Psoas muscle (tissue), 8 donors: ENCODE data around the gene SIGLEC1. TPM values are rescaled to one million over a fixed set of nuclear protein-coding genes. Genes with fewer than 3 reads are reported as not detected.

Experiments used
- ATAC-seq, 4 donors: fragments of 200-7000 bp; cut with Tn5 transposase; one replicate each; pipeline ENCODE4 v1.9.1; 2020; ENCODE audit warnings: moderate library complexity in 3 of 4, mild to moderate bottlenecking in 2 of 4
- DNase-seq, 2 donors: peaks; one replicate each; pipeline ENCODE4 v3.0.0-alpha.2; 2020
- H3K27ac ChIP-seq: fragments of 200-600 bp; one replicate; pipeline ENCODE4 v1.8.0; 2022
- H3K27me3 ChIP-seq, 3 donors: fragments of 200-600 bp in 1 of 3; one replicate each; pipeline versions ENCODE4 v1.6.1 to v1.8.0; 2013 to 2022; ENCODE audit warnings: low read length in 2 of 3, mild to moderate bottlenecking in 2 of 3, moderate library complexity in 1 of 3; ENCODE audit not compliant: insufficient read depth in 3 of 3
- H3K36me3 ChIP-seq, 2 donors: fragments of 200-600 bp in 1 of 2; one replicate each; pipeline versions ENCODE4 v1.6.1 to v1.8.0; 2013 to 2022; ENCODE audit warnings: low read depth in 1 of 2, mild to moderate bottlenecking in 1 of 2, moderate library complexity in 1 of 2; ENCODE audit not compliant: insufficient read depth in 1 of 2
- H3K4me1 ChIP-seq: fragments of 200-600 bp; one replicate; pipeline ENCODE4 v1.8.0; 2022
- H3K4me3 ChIP-seq: fragments of 200-600 bp; one replicate; pipeline ENCODE4 v1.8.0; 2022; ENCODE audit warnings: mild to moderate bottlenecking
- H3K9me3 ChIP-seq: fragments of 200-600 bp; one replicate; pipeline ENCODE4 v1.8.0; 2022
- CTCF ChIP-seq: fragments of 200-600 bp; IDR thresholded peaks from one replicate; pipeline ENCODE4 v1.8.0; 2022; ENCODE audit warnings: antibody characterized with exemption
- WGBS, 3 donors: extraction: QIAGEN DNeasy Blood & Tissue Kit; methylation state at CpG; one replicate each; pipeline versions ENCODE4 v1.1.6 to v1.1.7; 2013; 5-methylcytosine and 5-hydroxymethylcytosine counted together
- intact Hi-C, 2 donors: fragments of 100-400 bp; cut with DNase I; formaldehyde crosslinking; loops; one replicate each; pipeline versions ENCODE4 v1.11.0 to v1.14.2; 2022
- polyA plus RNA-seq, 3 donors: library from polyadenylated mRNA; stranded (reverse); fragments of 200-250 nt; gene quantifications; one replicate each; pipeline ENCODE4 v1.2.3, GENCODE V29; 2013
- total RNA-seq, 4 donors: library from RNA; stranded (reverse); fragmentation: NEBNext Ultra II Directional in 2 of 4; extraction: Animal tissue kit (Norgen Biotek cat#: 25700) in 2 of 4; gene quantifications; one replicate each; pipeline versions ENCODE4 v1.2.1 to v1.2.4, GENCODE V29; 2021 to 2023
- donor health status: healthy with polysubstance abuse.
- donor health status: DM: no; HTN: no; CAD: no; lungs with moderate emphysema.
- donor health status: Bipolar disorder and iron deficiency.
- donor health status: healthy.
- donor health status: DM: yes; HTN: yes; CAD: no.
- donor health status: DM: no; HTN: no; CAD: no.
- donor health status: DM: no; HTN: no; CAD: no.
- donor health status: DM: yes; HTN: yes; CAD: no.

The SIGLEC1 gene
- total and polyA plus RNA-seq, 7 donors = 0.98 to 6.2 (median 2.6) TPM

DNA sequence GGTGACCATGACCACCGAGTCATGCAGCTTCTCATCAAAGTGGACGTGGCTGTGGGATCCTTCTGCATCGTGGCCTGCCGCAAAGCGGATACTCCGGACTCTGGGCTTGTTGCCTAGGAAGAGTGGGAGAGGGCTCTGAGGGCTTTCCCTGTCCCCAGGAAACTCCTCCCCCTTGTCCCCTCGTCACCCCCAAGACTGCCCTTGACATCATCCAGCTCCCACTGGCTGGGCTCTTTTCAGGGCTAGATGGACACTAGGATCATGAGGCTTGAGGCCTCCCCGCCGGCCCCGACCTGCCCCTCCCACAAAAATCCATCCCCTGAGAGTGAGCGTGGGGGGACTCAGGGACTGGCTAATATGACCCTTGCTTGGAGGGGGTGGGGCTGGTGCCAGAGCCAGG, 46.2 kb upstream of the SIGLEC1 start:
- no peaks in the 10 kb centered on the region for H3K4me1 ChIP-seq
- DNase-seq (no peak), ATAC-seq (peak in 1 of 4 donors; percentile 18)
- no peaks in the 10 kb centered on the region for H3K9me3 ChIP-seq
- no peak for TF ChIP-seq CTCF
- intact Hi-C loops = no loop called here
- no peaks in the 10 kb centered on the region for H3K36me3 ChIP-seq
- H3K27me3 ChIP-seq = no peaks in the 10 kb centered on the region
- no peak overlapping the region for H3K27ac ChIP-seq
- H3K4me3 ChIP-seq = no peak overlapping the region
- 73 to 80% (median 78%) methylated on average over 11 of the region's 11 CpGs for WGBS, 3 donors

DNA sequence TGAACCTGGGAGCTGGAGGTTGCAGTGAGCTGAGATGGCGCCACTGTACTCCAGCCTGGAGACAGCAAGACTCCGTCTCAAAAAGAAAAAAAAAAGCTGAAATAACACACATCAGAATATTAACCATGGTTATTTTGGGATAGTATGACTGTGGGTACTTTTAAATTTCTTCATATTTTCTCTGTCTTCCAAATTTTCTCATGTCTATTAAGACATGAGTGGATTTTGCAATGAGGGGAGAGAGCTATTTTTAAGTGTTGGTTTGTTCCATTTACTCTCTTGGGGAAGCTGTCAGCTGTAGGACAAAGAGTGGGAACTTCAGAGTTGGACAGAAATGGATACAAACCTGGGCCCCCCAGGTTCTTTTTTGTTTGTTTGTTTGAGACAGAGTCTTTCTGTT, 44.9 kb upstream of the SIGLEC1 start:
- H3K27me3 ChIP-seq = no peaks in the 10 kb centered on the region
- WGBS, 3 donors = 81 to 95% (median 84%) methylated on average over 2 of the region's 2 CpGs
- H3K9me3 ChIP-seq = no peaks in the 10 kb centered on the region
- H3K27ac ChIP-seq = no peak overlapping the region
- DNase-seq (no peak), ATAC-seq (no peak)
- intact Hi-C loops = no loop called here
- TF ChIP-seq CTCF = no peak
- no peaks in the 10 kb centered on the region for H3K36me3 ChIP-seq
- H3K4me1 ChIP-seq = no peaks in the 10 kb centered on the region
- no peak overlapping the region for H3K4me3 ChIP-seq

GRCh38 chr20:3755814-3756480, 43.5 kb upstream of the SIGLEC1 start:
- Histone ChIP-seq H3K27me3 (peaks cover 0 to 9% (median 2%) of the 10 kb centered on the region in 3 donors), H3K36me3 (no peaks in the 10 kb centered on the region), H3K9me3 (no peaks in the 10 kb centered on the region), H3K4me3 (no peak overlapping the region), H3K27ac (no peak overlapping the region), H3K4me1 (no peaks in the 10 kb centered on the region)
- ATAC-seq = no peak
- DNase-seq = no peak
- intact Hi-C loops = no loop called here
- no peak for TF ChIP-seq CTCF
- WGBS, 3 donors = 51 to 62% (median 55%) methylated on average over 4 to 5 of the region's 5 CpGs

DNA sequence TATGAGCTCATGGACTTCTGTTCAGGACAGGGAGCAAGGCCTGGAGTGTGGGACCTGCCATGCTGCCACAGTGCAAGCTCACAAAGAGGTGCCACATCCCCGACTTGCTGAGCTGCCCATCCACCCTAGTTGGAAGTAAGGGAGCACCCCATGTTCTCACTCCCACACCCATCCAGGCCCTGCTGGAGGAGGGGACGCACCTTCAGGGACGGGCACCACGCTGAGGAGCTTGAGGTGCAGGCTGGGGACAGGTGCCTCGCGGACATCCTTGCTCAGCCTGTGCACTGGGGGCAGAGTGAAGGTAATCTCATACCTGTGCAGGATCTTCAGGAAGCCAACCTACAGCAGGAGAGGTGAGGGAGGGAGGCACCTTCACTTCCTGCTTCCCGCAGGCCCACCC, 42.9 kb upstream of the SIGLEC1 start:
- DNase-seq (no peak), ATAC-seq (no peak)
- H3K4me3 ChIP-seq = no peak overlapping the region
- WGBS, 3 donors = 83 to 94% (median 85%) methylated on average over 7 of the region's 7 CpGs
- H3K27ac ChIP-seq = no peak overlapping the region
- no peaks in the 10 kb centered on the region for H3K9me3 ChIP-seq
- no peaks in the 10 kb centered on the region for H3K4me1 ChIP-seq
- peaks cover 0 to 16% (median 2%) of the 10 kb centered on the region in 3 donors for H3K27me3 ChIP-seq
- TF ChIP-seq CTCF = no peak
- intact Hi-C loops = no loop called here
- H3K36me3 ChIP-seq = no peaks in the 10 kb centered on the region

DNA sequence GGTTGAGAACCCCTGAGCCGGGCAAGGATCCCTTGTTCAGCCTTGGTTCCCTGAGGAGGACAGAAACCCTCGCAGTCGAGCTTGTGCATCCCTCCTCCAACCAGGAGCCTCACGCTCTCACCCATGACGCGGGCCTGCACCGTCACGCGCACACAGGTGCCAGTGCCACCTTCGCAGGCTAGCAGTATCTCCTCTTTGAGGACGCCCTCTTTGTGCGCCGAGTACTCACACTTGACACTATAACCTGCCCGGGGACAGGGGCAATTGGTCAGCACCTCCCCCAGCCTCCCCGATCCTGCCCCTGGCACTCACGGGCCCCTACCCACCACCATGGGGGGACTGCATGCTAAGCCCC, 41.9 kb upstream of the SIGLEC1 start:
- WGBS, 3 donors = 86 to 87% (median 87%) methylated on average over 16 of the region's 16 CpGs
- no peak for DNase-seq
- H3K9me3 ChIP-seq = no peaks in the 10 kb centered on the region
- no peak for TF ChIP-seq CTCF
- no peaks in the 10 kb centered on the region for H3K36me3 ChIP-seq
- no peak for ATAC-seq
- no peak overlapping the region for H3K4me3 ChIP-seq
- no peak overlapping the region for H3K27ac ChIP-seq
- no peaks in the 10 kb centered on the region for H3K4me1 ChIP-seq
- peaks cover 0 to 26% (median 2%) of the 10 kb centered on the region in 3 donors for H3K27me3 ChIP-seq
- intact Hi-C loops = loop anchor here in 1 of 2 donors (5.0 kb wide), 1 partner anchor 37 kb away; no protein-coding TSS in a partner anchor
